ENCODE measurements around the gene TMEM44.

DNA sequence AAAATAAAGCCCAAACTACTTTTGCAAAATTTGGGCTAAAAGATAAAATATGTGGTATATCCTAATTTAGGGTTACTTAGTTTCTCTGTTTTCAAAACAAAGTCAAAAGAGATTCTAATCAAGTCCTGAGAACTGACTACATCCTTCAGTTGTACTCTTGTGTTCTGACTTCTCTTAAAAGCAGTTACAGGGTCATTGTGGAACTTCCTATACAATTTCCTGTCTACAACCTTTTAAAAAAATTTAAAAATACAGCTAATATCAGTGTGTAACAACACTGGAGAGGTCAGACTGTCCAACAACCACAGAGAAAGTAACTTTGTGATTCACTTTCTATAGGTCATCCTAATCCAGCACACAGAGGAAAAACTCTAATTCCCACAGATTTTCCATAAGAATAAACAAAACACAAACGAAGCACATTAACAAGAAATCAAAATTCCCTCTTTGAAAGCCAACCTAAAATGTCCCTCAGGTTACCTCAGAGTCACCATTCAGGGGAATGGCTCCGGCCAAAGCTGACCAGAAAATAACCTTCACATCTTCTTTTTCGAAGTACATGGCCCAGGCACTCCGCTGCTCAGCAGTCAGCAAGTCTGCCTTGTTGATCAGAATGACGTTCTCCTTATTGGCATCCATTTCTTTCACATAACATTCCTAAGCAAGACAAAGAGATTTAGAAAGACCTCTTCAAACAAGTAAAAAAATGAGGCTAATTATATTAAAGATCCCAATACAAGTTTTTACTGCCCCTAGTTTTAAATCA lies 25.4 kb upstream of the TMEM44 start:
- TF ChIP-seq, protein P1, sequence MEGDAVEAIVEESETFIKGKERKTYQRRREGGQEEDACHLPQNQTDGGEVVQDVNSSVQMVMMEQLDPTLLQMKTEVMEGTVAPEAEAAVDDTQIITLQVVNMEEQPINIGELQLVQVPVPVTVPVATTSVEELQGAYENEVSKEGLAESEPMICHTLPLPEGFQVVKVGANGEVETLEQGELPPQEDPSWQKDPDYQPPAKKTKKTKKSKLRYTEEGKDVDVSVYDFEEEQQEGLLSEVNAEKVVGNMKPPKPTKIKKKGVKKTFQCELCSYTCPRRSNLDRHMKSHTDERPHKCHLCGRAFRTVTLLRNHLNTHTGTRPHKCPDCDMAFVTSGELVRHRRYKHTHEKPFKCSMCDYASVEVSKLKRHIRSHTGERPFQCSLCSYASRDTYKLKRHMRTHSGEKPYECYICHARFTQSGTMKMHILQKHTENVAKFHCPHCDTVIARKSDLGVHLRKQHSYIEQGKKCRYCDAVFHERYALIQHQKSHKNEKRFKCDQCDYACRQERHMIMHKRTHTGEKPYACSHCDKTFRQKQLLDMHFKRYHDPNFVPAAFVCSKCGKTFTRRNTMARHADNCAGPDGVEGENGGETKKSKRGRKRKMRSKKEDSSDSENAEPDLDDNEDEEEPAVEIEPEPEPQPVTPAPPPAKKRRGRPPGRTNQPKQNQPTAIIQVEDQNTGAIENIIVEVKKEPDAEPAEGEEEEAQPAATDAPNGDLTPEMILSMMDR (conservative IDR thresholded peaks at IDR 0.05; ENCODE audit: low read length): no peak
- TF ChIP-seq EZH2phosphoT487 (IDR thresholded peaks at IDR 0.05; ENCODE audit: borderline replicate concordance): no peak

Data from Loucy (cell line).